Epithelial cell of esophagus (primary cell): Measurements from ENCODE around the gene CMC1.
"Not testable (repeated sequence)": the region's sequence is repeated elsewhere in the genome, so short reads cannot be mapped to it uniquely, and the experiment has no call there.

ENCODE experiments used
- DNase-seq: peaks from one replicate; pipeline ENCODE4 v3.0.0; 2010; ENCODE audit warnings: low read depth
- H3K4me3 ChIP-seq: 2 replicates; pipeline ENCODE4 v1.5.1; 2011; ENCODE audit warnings: mild to moderate bottlenecking, low read length, control low read depth
- CTCF ChIP-seq: IDR thresholded peaks from 2 replicates; pipeline ENCODE4 v1.5.1; 2011; ENCODE audit warnings: low read depth, mild to moderate bottlenecking, low read length, control low read depth, inconsistent platforms; ENCODE audit not compliant: insufficient read depth; ENCODE audit errors: missing control alignments

Gene CMC1

DNA sequence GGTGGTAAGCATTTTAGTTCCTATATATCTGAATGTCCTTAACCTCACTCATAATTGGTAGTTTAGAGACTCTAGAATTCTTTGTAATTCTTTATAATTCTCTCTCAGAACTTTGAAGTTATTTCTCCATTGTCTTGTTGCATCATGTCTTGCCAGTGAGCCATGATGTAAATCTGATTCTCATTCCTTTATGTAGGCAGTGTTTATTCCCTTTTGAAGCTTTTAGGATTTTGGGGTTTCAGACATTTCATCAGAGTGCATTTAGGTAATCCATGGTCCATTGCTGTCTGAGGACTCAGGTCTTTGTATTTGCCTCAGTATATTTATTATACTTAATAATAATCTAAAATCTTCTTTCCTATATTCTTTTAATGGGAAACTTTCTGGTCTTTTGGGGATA lies 20.6 kb downstream of the CMC1 start:
- no peak overlapping the region for H3K4me3 ChIP-seq
- DNase-seq, result no peak
- TF ChIP-seq CTCF, result no peak

- no peak for TF ChIP-seq CTCF
- no peak for DNase-seq
- H3K4me3 ChIP-seq, result no peak overlapping the region
These were observed 24.2 kb downstream of the CMC1 start for GRCh38 chr3:28265641-28266040.

GRCh38 chr3:28267984-28268849 lies 26.8 kb downstream of the CMC1 start:
- TF ChIP-seq CTCF, result peak; percentile 12
- peak; percentile 18 for DNase-seq
- no peak overlapping the region for H3K4me3 ChIP-seq

DNA sequence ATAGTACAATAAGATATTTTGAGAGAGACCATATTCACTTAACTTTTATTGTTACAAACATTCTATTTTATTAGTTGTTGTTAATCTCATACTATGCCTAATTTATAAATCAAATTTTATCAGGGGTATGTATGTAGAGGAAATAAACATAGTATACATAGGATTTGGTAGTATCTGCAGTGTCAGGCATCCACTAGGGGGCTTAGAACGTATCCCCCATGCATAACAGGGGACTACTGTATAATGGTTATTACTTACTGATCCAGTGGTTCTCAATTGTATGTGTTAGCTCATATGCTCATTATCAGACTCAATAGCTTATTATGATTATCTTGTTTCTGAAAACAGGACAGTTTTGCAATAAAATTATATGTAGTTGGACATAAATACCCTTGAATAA lies 27.6 kb downstream of the CMC1 start:
- no peak overlapping the region for H3K4me3 ChIP-seq
- no peak for DNase-seq
- no peak for TF ChIP-seq CTCF

- not testable (repeated sequence) for H3K4me3 ChIP-seq, DNase-seq
These were observed 28.5 kb downstream of the CMC1 start for GRCh38 chr3:28269884-28270283.

GRCh38 chr3:28273837-28274236 lies 32.4 kb downstream of the CMC1 start:
- H3K4me3 ChIP-seq, result no peak overlapping the region
- no peak for DNase-seq
- TF ChIP-seq CTCF, result no peak

DNA sequence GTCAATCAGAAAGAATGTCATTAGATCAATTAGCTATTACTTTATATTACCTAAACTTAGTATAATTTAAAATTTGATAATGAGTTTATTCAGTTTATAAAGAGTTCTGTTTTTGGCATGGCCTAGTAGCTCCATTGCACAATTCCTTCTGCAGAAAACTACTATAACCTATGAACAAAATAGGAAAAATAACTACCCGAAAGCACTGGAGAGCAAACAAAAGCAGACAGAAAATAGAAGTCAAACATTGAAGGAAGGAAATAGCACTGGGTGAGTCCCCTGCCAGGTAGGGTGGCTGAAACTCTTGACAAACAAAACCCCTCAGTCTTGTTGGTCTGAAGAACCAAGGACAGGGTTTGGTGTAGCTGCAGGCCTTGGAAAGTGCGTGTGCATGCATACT lies 37.5 kb downstream of the CMC1 start:
- H3K4me3 ChIP-seq, result no peak overlapping the region
- DNase-seq, result no peak
- TF ChIP-seq CTCF, result no peak
